ENCODE data around the gene TCOF1. TPM values are rescaled to one million over a fixed set of nuclear protein-coding genes. Genes with fewer than 3 reads are reported as not detected.

TCOF1 gene
- total RNA-seq, 5 donors from 2014 or later (not counting 1 experiment from before 2014, with no cell fraction given), result 50.4 to 67.8 (median 58.4) TPM

- CTCF ChIA-PET, result interaction anchor here (1.1 to 2.0 kb wide), 8 partner anchors 12 to 294 kb away, joined by 3 to 18 read pairs (median 3); no protein-coding TSS in a partner anchor
- Histone ChIP-seq H3K36me3 (ENCODE audit: control insufficient read depth in 2 of 2, extremely low read depth in 1 of 2, insufficient read depth in 1 of 2, low read length in 1 of 2) (peaks cover 10 to 36% of the 10 kb centered on the region in 2 donors), H3K9me3 (no peaks in the 10 kb centered on the region), H3K4me3 (ENCODE audit: control insufficient read depth in 1 of 2, extremely low read depth in 1 of 2, low read length in 1 of 2) (peak overlapping the region; percentile 0 to 66), H3K27ac (ENCODE audit: low read length) (peak overlapping the region; percentile 94), H3K4me1 (ENCODE audit: control insufficient read depth in 1 of 2, extremely low read depth in 1 of 2, insufficient read depth in 2 of 2, low read length in 2 of 2) (peaks cover 20 to 71% of the 10 kb centered on the region in 2 experiments), H3K27me3 (replicated peaks in 1 of 2; ENCODE audit: control insufficient read depth in 2 of 2, extremely low read depth in 1 of 2, insufficient read depth in 2 of 2, low read length in 1 of 2) (no peaks in the 10 kb centered on the region)
- H3K4me3 Mint-ChIP-seq, result peak overlapping the region; percentile 88 to 97 (median 96)
- H3K27ac Mint-ChIP-seq, result peak overlapping the region; percentile 99 to 100
- H3K27me3 Mint-ChIP-seq, result no peaks in the 10 kb centered on the region
- ATAC-seq (replicated peaks in 1 of 4) (peak in 2 of 4 experiments; percentile 21 to 27), DNase-seq (peak in 20 of 35 experiments; percentile 19 to 73 (median 33))
- no peaks in the 10 kb centered on the region for H3K9me3 Mint-ChIP-seq
- POLR2A ChIA-PET, result interaction anchor here (0.6 to 1.8 kb wide), 9 partner anchors 8 to 1362 kb away, joined by 3 to 9 read pairs (median 4); partner anchors contain the start of gene RPS14 (in 1 of the 2)
- H3K36me3 Mint-ChIP-seq, result peaks cover 17% of the 10 kb centered on the region
- peaks cover 43 to 60% (median 54%) of the 10 kb centered on the region in 3 donors for H3K4me1 Mint-ChIP-seq
- 10% methylated on average over 8 of the region's 15 CpGs for WGBS (ENCODE audit: insufficient coverage)
These were observed 52.4 kb downstream of the TCOF1 start for GRCh38 chr5:150409638-150410523.

GRCh38 chr5:150410524-150411244, 53.2 kb downstream of the TCOF1 start:
- Mint-ChIP-seq H3K36me3 (peaks cover 17% of the 10 kb centered on the region), H3K4me1 (peaks cover 43 to 63% (median 54%) of the 10 kb centered on the region in 3 donors), H3K27ac (peak overlapping the region; percentile 99 to 100), H3K4me3 (peak overlapping the region; percentile 88 to 97 (median 96)), H3K27me3 (no peaks in the 10 kb centered on the region), H3K9me3 (no peaks in the 10 kb centered on the region)
- H3K9me3 ChIP-seq, result no peaks in the 10 kb centered on the region
- H3K4me3 ChIP-seq (ENCODE audit: control insufficient read depth in 1 of 2, extremely low read depth in 1 of 2, low read length in 1 of 2), result peak overlapping the region; percentile 66 to 85
- peaks cover 8 to 28% of the 10 kb centered on the region in 2 donors for H3K36me3 ChIP-seq (ENCODE audit: control insufficient read depth in 2 of 2, extremely low read depth in 1 of 2, insufficient read depth in 1 of 2, low read length in 1 of 2)
- DNase-seq (peak in 33 of 35 experiments; percentile 28 to 83 (median 52)), ATAC-seq (replicated peaks in 1 of 4) (peak in 3 of 4 experiments; percentile 19 to 21 (median 20))
- WGBS (ENCODE audit: insufficient coverage), result 0% methylated on average over 2 of the region's 4 CpGs
- POLR2A ChIA-PET, result interaction anchor here (0.6 to 1.8 kb wide), 21 partner anchors 9 to 1375 kb away, joined by 3 to 9 read pairs (median 4); partner anchors contain the start of genes GM2A (in 1 of the 2), PCYOX1L (in 1 of the 2), RPS14 (in 1 of the 2) and TCOF1 (in 1 of the 2)
- CTCF ChIA-PET, result interaction anchor here (0.6 to 2.0 kb wide), 16 partner anchors 11 to 368 kb away, joined by 3 to 18 read pairs (median 4); no protein-coding TSS in a partner anchor
- peak overlapping the region; percentile 94 for H3K27ac ChIP-seq (ENCODE audit: low read length)
- H3K4me1 ChIP-seq (ENCODE audit: control insufficient read depth in 1 of 2, extremely low read depth in 1 of 2, insufficient read depth in 2 of 2, low read length in 2 of 2), result peaks cover 20 to 71% of the 10 kb centered on the region in 2 experiments
- no peaks in the 10 kb centered on the region for H3K27me3 ChIP-seq (replicated peaks in 1 of 2; ENCODE audit: control insufficient read depth in 2 of 2, extremely low read depth in 1 of 2, insufficient read depth in 2 of 2, low read length in 1 of 2)

- peak overlapping the region; percentile 88 to 97 (median 96) for H3K4me3 Mint-ChIP-seq
- POLR2A ChIA-PET, result interaction anchor here (0.6 to 1.8 kb wide), 12 partner anchors 11 to 841 kb away, joined by 3 to 8 read pairs (median 4); partner anchors contain the start of genes GM2A (in 1 of the 2), RPS14 (in 1 of the 2) and TCOF1 (in 1 of the 2)
- Histone ChIP-seq H3K27me3 (replicated peaks in 1 of 2; ENCODE audit: control insufficient read depth in 2 of 2, extremely low read depth in 1 of 2, insufficient read depth in 2 of 2, low read length in 1 of 2) (no peaks in the 10 kb centered on the region), H3K4me3 (ENCODE audit: control insufficient read depth in 1 of 2, extremely low read depth in 1 of 2, low read length in 1 of 2) (peak overlapping the region; percentile 66 to 85), H3K9me3 (no peaks in the 10 kb centered on the region), H3K36me3 (ENCODE audit: control insufficient read depth in 2 of 2, extremely low read depth in 1 of 2, insufficient read depth in 1 of 2, low read length in 1 of 2) (peaks cover 4 to 22% of the 10 kb centered on the region in 2 donors), H3K4me1 (ENCODE audit: control insufficient read depth in 1 of 2, extremely low read depth in 1 of 2, insufficient read depth in 2 of 2, low read length in 2 of 2) (peaks cover 20 to 68% of the 10 kb centered on the region in 2 experiments), H3K27ac (ENCODE audit: low read length) (peak overlapping the region; percentile 94)
- peak in 2 of 4 experiments; percentile 12 for ATAC-seq (replicated peaks in 1 of 4)
- H3K27me3 Mint-ChIP-seq, result no peaks in the 10 kb centered on the region
- WGBS (ENCODE audit: insufficient coverage), result no CpG with 5 or more reads among the region's 5 CpGs
- H3K36me3 Mint-ChIP-seq, result peaks cover 11% of the 10 kb centered on the region
- no peaks in the 10 kb centered on the region for H3K9me3 Mint-ChIP-seq
- CTCF ChIA-PET, result interaction anchor here (0.6 to 2.0 kb wide), 14 partner anchors 12 to 1674 kb away, joined by 3 to 18 read pairs (median 4); partner anchors contain the start of gene IRGM (in 1 of the 2)
- peak; percentile 35 to 86 (median 71) for DNase-seq
- peak overlapping the region; percentile 99 to 100 for H3K27ac Mint-ChIP-seq
- H3K4me1 Mint-ChIP-seq, result peaks cover 43 to 63% (median 49%) of the 10 kb centered on the region in 3 donors
These were observed 53.9 kb downstream of the TCOF1 start for GRCh38 chr5:150411245-150411979.

- Mint-ChIP-seq H3K4me1 (peaks cover 43 to 59% (median 49%) of the 10 kb centered on the region in 3 donors), H3K9me3 (no peaks in the 10 kb centered on the region), H3K4me3 (peak within 1 kb of the TSS; percentile 88 to 97 (median 96)), H3K27ac (peak within 1 kb of the TSS; percentile 99 to 100), H3K36me3 (peaks cover 7% of the 10 kb centered on the region), H3K27me3 (no peaks in the 10 kb centered on the region)
- WGBS (ENCODE audit: insufficient coverage), result 0% methylated on average over 18 of the region's 20 CpGs
- H3K27me3 ChIP-seq (replicated peaks in 1 of 2; ENCODE audit: control insufficient read depth in 2 of 2, extremely low read depth in 1 of 2, insufficient read depth in 2 of 2, low read length in 1 of 2), result no peaks in the 10 kb centered on the region
- CTCF ChIA-PET, result interaction anchor here in 1 of 2 donors (0.7 to 1.7 kb wide), 6 partner anchors 15 to 434 kb away, joined by 3 to 17 read pairs (median 4); partner anchors contain the start of genes IRGM, RBM22 and RPS14
- ATAC-seq (replicated peaks in 1 of 4), result peak; percentile 90 to 94 (median 92)
- H3K4me1 ChIP-seq (ENCODE audit: control insufficient read depth in 1 of 2, extremely low read depth in 1 of 2, insufficient read depth in 2 of 2, low read length in 2 of 2), result peaks cover 20 to 58% of the 10 kb centered on the region in 2 experiments
- H3K9me3 ChIP-seq, result no peaks in the 10 kb centered on the region
- peak within 1 kb of the TSS; percentile 66 to 85 for H3K4me3 ChIP-seq (ENCODE audit: control insufficient read depth in 1 of 2, extremely low read depth in 1 of 2, low read length in 1 of 2)
- H3K36me3 ChIP-seq (ENCODE audit: control insufficient read depth in 2 of 2, extremely low read depth in 1 of 2, insufficient read depth in 1 of 2, low read length in 1 of 2), result peaks cover 4 to 10% of the 10 kb centered on the region in 2 donors
- H3K27ac ChIP-seq (ENCODE audit: low read length), result peak within 1 kb of the TSS; percentile 94
- peak; percentile 79 to 98 (median 95) for DNase-seq
- POLR2A ChIA-PET, result interaction anchor here in 1 of 2 donors (0.6 to 1.3 kb wide), 6 partner anchors 13 to 705 kb away, joined by 3 to 10 read pairs (median 4); partner anchors contain the start of genes RBM22 and RPS14
These were observed 55.0 kb downstream of the TCOF1 start, which contains the start of gene CD74 for GRCh38 chr5:150412319-150413175. CD74 (minus strand) TSS chr5:150412910; CDS start chr5:150412749, 161 bp downstream.

Data from T-cell (primary cell).